ENCODE results near the gene ROS1.
"Not testable (repeated sequence)": the region's sequence is repeated elsewhere in the genome, so short reads cannot be mapped to it uniquely, and the experiment has no call there.

Gene ROS1

GRCh38 chr6:117425431-117426153 lies at the start of gene ROS1:
Gene ROS1, minus strand, starts transcription at chr6:117425942. Its CDS starts 286 bp downstream, at chr6:117425656.
- in situ Hi-C loops (cut with MboI; ENCODE audit: low sequenced_read_pairs), result no loop called here

GRCh38 chr6:117473401-117473800 lies 47.7 kb upstream of the ROS1 start:
- in situ Hi-C loops (cut with MboI; ENCODE audit: low sequenced_read_pairs), result no loop called here

GRCh38 chr6:117472667-117473066 lies 46.9 kb upstream of the ROS1 start:
- in situ Hi-C loops (cut with MboI; ENCODE audit: low sequenced_read_pairs), result no loop called here

- in situ Hi-C loops (cut with MboI; ENCODE audit: low sequenced_read_pairs), result no loop called here
Measured at GRCh38 chr6:117469791-117470190, 44.0 kb upstream of the ROS1 start.

GRCh38 chr6:117469356-117469755 lies 43.6 kb upstream of the ROS1 start:
- in situ Hi-C loops (cut with MboI; ENCODE audit: low sequenced_read_pairs), result no loop called here

GRCh38 chr6:117468527-117468926 lies 42.8 kb upstream of the ROS1 start:
- in situ Hi-C loops (cut with MboI; ENCODE audit: low sequenced_read_pairs), result not testable (repeated sequence)

GRCh38 chr6:117467876-117468275 lies 42.1 kb upstream of the ROS1 start:
- in situ Hi-C loops (cut with MboI; ENCODE audit: low sequenced_read_pairs), result no loop called here

GRCh38 chr6:117465691-117466090 lies 39.9 kb upstream of the ROS1 start:
- in situ Hi-C loops (cut with MboI; ENCODE audit: low sequenced_read_pairs), result no loop called here

GRCh38 chr6:117464700-117465099 lies 39.0 kb upstream of the ROS1 start:
- in situ Hi-C loops (cut with MboI; ENCODE audit: low sequenced_read_pairs), result no loop called here

GRCh38 chr6:117463762-117464665 lies 38.3 kb upstream of the ROS1 start:
- in situ Hi-C loops (cut with MboI; ENCODE audit: low sequenced_read_pairs), result no loop called here

GRCh38 chr6:117459204-117459944 lies 33.6 kb upstream of the ROS1 start:
- in situ Hi-C loops (cut with MboI; ENCODE audit: low sequenced_read_pairs), result no loop called here

GRCh38 chr6:117456998-117457397 lies 31.3 kb upstream of the ROS1 start:
- in situ Hi-C loops (cut with MboI; ENCODE audit: low sequenced_read_pairs), result no loop called here

GRCh38 chr6:117456250-117456649 lies 30.5 kb upstream of the ROS1 start:
- in situ Hi-C loops (cut with MboI; ENCODE audit: low sequenced_read_pairs), result no loop called here

GRCh38 chr6:117451671-117452070 lies 25.9 kb upstream of the ROS1 start:
- in situ Hi-C loops (cut with MboI; ENCODE audit: low sequenced_read_pairs), result no loop called here

- in situ Hi-C loops (cut with MboI; ENCODE audit: low sequenced_read_pairs), result no loop called here
Measured at GRCh38 chr6:117449549-117450439, 24.1 kb upstream of the ROS1 start.

GRCh38 chr6:117448732-117449485 lies 23.2 kb upstream of the ROS1 start:
- in situ Hi-C loops (cut with MboI; ENCODE audit: low sequenced_read_pairs), result no loop called here

- in situ Hi-C loops (cut with MboI; ENCODE audit: low sequenced_read_pairs), result no loop called here
Measured at GRCh38 chr6:117448011-117448410, 22.3 kb upstream of the ROS1 start.

GRCh38 chr6:117446861-117447260 lies 21.1 kb upstream of the ROS1 start:
- in situ Hi-C loops (cut with MboI; ENCODE audit: low sequenced_read_pairs), result no loop called here

- in situ Hi-C loops (cut with MboI; ENCODE audit: low sequenced_read_pairs), result no loop called here
Measured at GRCh38 chr6:117444600-117444999, 18.9 kb upstream of the ROS1 start.

GRCh38 chr6:117442313-117442712 lies 16.6 kb upstream of the ROS1 start:
- in situ Hi-C loops (cut with MboI; ENCODE audit: low sequenced_read_pairs), result not testable (repeated sequence)

All from HL-60/S4 treated with phorbol 12-myristate 13-acetate at 8.2 ng/mL for 4 days and 3 days (cell line).